ENCODE data around the gene B9D1. TPM values are rescaled to one million over a fixed set of nuclear protein-coding genes. Genes with fewer than 3 reads are reported as not detected.

Gene B9D1
- total RNA-seq, 2 donors from 2014 or later: 0.37 to 1.2 TPM

DNA sequence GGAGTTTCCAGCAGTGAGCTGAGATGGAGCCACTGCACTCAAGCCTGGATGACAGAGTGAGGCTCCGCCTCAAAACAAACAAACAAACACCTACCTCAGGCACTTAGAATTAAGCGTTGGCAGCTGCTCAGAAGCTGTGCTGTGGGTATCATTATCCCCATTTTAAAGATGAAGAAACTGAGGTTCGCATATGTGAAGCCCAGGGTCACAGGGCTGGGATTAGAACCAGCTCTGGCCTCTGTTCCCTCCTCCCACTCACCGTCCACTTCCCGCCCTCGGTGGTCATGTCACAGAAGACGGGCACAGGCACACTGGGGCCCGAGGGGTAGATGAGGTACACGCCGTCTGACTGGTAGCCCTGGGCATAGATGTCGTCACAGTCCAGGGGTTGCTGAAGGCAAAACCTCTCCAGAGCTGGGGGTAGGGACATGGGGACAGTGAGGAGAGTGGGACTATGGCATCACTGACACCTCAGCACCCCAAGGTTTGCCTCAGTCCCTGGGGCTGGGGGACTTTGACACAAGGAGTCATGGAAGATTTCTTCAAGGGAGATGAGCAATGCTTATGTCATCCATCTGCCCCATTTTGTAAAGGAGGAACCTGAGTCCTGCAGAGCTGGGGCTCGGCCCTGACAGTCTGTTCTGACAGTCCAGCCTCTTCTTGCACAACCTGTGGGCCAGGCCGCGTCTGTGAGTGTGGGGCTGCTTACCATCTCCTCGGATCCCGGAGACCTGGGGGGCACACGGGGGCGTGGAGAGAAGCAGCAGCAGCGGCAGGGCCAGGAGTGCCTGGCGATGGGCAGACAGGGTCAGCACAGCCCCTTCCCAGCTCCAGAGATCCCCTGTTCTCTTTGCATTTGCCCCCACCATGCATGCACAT, 23.8 kb upstream of the B9D1 start:
- H3K9me3 ChIP-seq (ENCODE audit: control insufficient read depth, low read length, poor library complexity, severe bottlenecking): no peaks in the 10 kb centered on the region
- Mint-ChIP-seq H3K27me3 (no peaks in the 10 kb centered on the region), H3K36me3 (ENCODE audit: low read depth) (peaks cover 3% of the 10 kb centered on the region), H3K27ac (no peak overlapping the region), H3K4me1 (peaks cover 15% of the 10 kb centered on the region), H3K4me3 (no peak overlapping the region)
- ATAC-seq: peak; percentile 52
- no peak for DNase-seq

GRCh38 chr17:19385521-19385983, 23.0 kb upstream of the B9D1 start:
- DNase-seq (no peak), ATAC-seq (no peak)
- Mint-ChIP-seq H3K36me3 (ENCODE audit: low read depth) (peaks cover 5% of the 10 kb centered on the region), H3K27ac (no peak overlapping the region), H3K4me3 (no peak overlapping the region), H3K27me3 (no peaks in the 10 kb centered on the region), H3K4me1 (peaks cover 18% of the 10 kb centered on the region)
- no peaks in the 10 kb centered on the region for H3K9me3 ChIP-seq (ENCODE audit: control insufficient read depth, low read length, poor library complexity, severe bottlenecking)

DNA sequence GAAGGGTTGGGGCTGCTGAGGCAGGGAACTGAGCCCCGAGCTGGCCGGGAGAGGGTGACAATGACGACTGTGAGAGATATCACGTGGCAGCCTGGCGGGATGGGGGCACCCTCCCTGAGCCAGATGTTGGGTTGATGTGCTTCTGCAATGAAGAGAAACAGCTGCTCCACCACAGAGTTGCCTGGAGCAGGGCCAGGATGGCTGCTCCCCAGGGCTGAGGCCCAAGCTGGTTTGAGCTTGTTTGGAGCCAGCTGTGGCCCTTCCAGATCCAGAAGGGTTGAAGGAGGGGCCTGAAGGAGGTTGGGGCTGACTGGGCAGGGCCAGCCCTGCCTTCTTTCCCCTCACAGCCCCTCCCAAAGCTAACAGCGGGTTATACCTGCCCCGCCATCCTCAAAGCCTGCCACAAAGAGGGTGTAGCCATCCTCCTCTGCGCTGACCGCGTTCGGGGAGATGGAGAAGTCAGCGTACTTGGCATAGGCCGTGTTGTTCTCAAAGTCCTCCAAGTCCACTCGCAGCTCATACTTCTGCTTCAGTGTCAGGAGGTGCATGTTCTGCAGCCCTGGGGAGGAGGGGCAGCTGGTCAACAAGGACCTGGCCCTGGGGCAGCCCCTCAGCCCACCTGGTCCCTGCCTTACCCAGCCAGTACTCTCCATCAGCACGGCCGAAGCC, 22.3 kb upstream of the B9D1 start:
- peaks cover 6% of the 10 kb centered on the region for H3K36me3 Mint-ChIP-seq (ENCODE audit: low read depth)
- H3K27ac Mint-ChIP-seq: peak overlapping the region; percentile 85
- H3K9me3 ChIP-seq (ENCODE audit: control insufficient read depth, low read length, poor library complexity, severe bottlenecking): no peaks in the 10 kb centered on the region
- H3K4me3 Mint-ChIP-seq: no peak overlapping the region
- no peak for ATAC-seq
- H3K4me1 Mint-ChIP-seq: peaks cover 19% of the 10 kb centered on the region
- DNase-seq: no peak
- H3K27me3 Mint-ChIP-seq: no peaks in the 10 kb centered on the region

GRCh38 chr17:19383681-19384470, 21.4 kb upstream of the B9D1 start:
- ATAC-seq (no peak), DNase-seq (no peak)
- H3K4me1 Mint-ChIP-seq: peaks cover 19% of the 10 kb centered on the region
- no peaks in the 10 kb centered on the region for H3K27me3 Mint-ChIP-seq
- H3K27ac Mint-ChIP-seq: peak overlapping the region; percentile 85
- H3K36me3 Mint-ChIP-seq (ENCODE audit: low read depth): peaks cover 6% of the 10 kb centered on the region
- H3K9me3 ChIP-seq (ENCODE audit: control insufficient read depth, low read length, poor library complexity, severe bottlenecking): no peaks in the 10 kb centered on the region
- H3K4me3 Mint-ChIP-seq: no peak overlapping the region

GRCh38 chr17:19382531-19383444, 20.3 kb upstream of the B9D1 start:
- DNase-seq: no peak
- ATAC-seq: no peak
- peaks cover 19% of the 10 kb centered on the region for H3K4me1 Mint-ChIP-seq
- H3K4me3 Mint-ChIP-seq: no peak overlapping the region
- no peak overlapping the region for H3K27ac Mint-ChIP-seq
- no peaks in the 10 kb centered on the region for H3K27me3 Mint-ChIP-seq
- H3K36me3 Mint-ChIP-seq (ENCODE audit: low read depth): peaks cover 6% of the 10 kb centered on the region
- no peaks in the 10 kb centered on the region for H3K9me3 ChIP-seq (ENCODE audit: control insufficient read depth, low read length, poor library complexity, severe bottlenecking)

DNA sequence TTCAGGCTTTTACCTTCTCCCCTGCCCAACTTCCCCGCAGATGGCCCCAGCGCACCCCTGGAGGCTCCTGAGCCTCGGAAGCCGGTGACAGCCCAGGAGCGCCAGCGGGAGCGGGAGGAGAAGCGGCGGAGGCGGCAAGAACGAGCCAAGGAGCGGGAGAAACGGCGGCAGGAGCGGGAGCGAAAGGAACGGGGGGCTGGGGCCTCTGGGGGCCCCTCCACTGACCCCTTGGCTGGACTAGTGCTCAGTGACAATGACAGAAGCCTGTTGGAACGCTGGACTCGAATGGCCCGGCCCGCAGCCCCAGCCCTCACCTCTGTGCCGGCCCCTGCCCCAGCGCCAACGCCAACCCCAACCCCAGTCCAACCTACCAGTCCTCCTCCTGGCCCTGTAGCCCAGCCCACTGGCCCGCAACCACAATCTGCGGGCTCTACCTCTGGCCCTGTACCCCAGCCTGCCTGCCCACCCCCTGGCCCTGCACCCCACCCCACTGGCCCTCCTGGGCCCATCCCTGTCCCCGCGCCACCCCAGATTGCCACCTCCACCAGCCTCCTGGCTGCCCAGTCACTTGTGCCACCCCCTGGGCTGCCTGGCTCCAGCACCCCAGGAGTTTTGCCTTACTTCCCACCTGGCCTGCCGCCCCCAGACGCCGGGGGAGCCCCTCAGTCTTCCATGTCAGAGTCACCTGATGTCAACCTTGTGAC, 19.4 kb upstream of the B9D1 start:
- Mint-ChIP-seq H3K36me3 (ENCODE audit: low read depth) (peaks cover 8% of the 10 kb centered on the region), H3K4me3 (no peak overlapping the region), H3K27me3 (no peaks in the 10 kb centered on the region), H3K27ac (no peak overlapping the region), H3K4me1 (peaks cover 25% of the 10 kb centered on the region)
- DNase-seq (no peak), ATAC-seq (no peak)
- H3K9me3 ChIP-seq (ENCODE audit: control insufficient read depth, low read length, poor library complexity, severe bottlenecking): no peaks in the 10 kb centered on the region

DNA sequence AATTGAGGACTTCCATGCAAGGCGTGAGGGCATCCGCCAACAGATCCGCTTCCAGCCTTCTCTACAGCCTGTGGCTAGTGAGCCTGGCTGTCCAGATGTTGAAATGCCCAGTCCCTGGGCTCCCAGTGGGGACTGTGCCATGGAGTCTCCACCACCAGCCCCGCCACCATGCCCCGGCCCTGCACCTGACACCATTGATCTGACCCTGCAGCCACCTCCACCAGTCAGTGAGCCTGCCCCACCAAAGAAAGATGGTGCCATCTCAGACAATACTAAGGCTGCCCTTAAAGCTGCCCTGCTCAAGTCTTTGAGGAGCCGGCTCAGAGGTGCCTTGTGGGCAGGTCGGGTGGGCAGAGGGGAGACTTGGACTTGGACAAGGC, 18.8 kb upstream of the B9D1 start:
- Mint-ChIP-seq H3K4me3 (no peak overlapping the region), H3K27me3 (no peaks in the 10 kb centered on the region), H3K27ac (no peak overlapping the region), H3K4me1 (peaks cover 26% of the 10 kb centered on the region), H3K36me3 (ENCODE audit: low read depth) (peaks cover 8% of the 10 kb centered on the region)
- H3K9me3 ChIP-seq (ENCODE audit: control insufficient read depth, low read length, poor library complexity, severe bottlenecking): no peaks in the 10 kb centered on the region
- no peak for ATAC-seq
- DNase-seq: no peak

DNA sequence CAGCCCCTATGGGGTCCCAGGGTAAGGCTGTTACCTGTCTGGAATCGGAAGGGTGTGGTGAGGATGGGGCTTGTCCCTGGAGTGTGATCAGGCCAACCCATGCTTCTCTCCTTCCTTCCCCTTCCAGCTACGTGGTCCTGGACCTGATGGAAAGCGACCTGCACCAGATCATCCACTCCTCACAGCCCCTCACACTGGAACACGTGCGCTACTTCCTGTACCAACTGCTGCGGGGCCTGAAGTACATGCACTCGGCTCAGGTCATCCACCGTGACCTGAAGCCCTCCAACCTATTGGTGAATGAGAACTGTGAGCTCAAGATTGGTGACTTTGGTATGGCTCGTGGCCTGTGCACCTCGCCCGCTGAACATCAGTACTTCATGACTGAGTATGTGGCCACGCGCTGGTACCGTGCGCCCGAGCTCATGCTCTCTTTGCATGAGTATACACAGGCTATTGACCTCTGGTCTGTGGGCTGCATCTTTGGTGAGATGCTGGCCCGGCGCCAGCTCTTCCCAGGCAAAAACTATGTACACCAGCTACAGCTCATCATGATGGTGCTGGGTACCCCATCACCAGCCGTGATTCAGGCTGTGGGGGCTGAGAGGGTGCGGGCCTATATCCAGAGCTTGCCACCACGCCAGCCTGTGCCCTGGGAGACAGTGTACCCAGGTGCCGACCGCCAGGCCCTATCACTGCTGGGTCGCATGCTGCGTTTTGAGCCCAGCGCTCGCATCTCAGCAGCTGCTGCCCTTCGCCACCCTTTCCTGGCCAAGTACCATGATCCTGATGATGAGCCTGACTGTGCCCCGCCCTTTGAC, 18.2 kb upstream of the B9D1 start:
- Mint-ChIP-seq H3K27ac (no peak overlapping the region), H3K27me3 (no peaks in the 10 kb centered on the region), H3K4me3 (no peak overlapping the region), H3K36me3 (ENCODE audit: low read depth) (peaks cover 8% of the 10 kb centered on the region), H3K4me1 (peaks cover 26% of the 10 kb centered on the region)
- no peaks in the 10 kb centered on the region for H3K9me3 ChIP-seq (ENCODE audit: control insufficient read depth, low read length, poor library complexity, severe bottlenecking)
- ATAC-seq (no peak), DNase-seq (no peak)

DNA sequence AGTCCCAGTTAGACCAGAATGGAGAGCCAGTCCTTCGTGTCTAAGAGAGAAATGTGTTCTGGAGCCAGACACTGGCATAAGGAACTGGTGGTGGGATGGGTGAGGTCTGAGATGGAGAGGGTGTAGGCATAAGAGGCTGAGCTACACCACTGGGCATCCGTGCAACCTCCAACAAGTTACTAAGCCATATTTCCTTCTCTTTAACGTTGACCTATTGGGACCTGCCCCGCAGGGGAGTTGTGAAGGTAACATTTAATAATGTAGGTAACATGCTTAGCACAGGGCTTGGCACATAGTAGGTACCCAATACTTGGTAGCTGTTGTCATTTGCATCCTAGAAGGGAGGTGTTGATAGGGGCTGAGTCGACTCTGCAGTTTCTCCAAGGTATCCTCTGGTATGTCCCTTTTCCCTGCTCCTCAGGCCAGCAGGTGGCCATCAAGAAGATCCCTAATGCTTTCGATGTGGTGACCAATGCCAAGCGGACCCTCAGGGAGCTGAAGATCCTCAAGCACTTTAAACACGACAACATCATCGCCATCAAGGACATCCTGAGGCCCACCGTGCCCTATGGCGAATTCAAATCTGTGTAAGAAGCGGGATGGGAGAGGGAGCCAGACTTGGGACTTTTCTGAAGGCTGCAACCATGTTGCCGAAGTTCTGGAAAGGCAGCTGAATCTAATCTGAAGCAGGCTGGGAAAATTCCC, 17.0 kb upstream of the B9D1 start:
- H3K27ac Mint-ChIP-seq: peak overlapping the region; percentile 97
- no peaks in the 10 kb centered on the region for H3K9me3 ChIP-seq (ENCODE audit: control insufficient read depth, low read length, poor library complexity, severe bottlenecking)
- no peak for DNase-seq
- H3K36me3 Mint-ChIP-seq (ENCODE audit: low read depth): peaks cover 7% of the 10 kb centered on the region
- no peak for ATAC-seq
- H3K4me3 Mint-ChIP-seq: peak overlapping the region; percentile 99
- no peaks in the 10 kb centered on the region for H3K27me3 Mint-ChIP-seq
- peaks cover 26% of the 10 kb centered on the region for H3K4me1 Mint-ChIP-seq

GRCh38 chr17:19378416-19379360, 16.2 kb upstream of the B9D1 start, which contains the start of gene MAPK7:
TSS of gene MAPK7 (plus strand) at chr17:19378498. CDS start at chr17:19378901, 403 bp downstream.
- Mint-ChIP-seq H3K36me3 (ENCODE audit: low read depth) (peaks cover 5% of the 10 kb centered on the region), H3K4me1 (peaks cover 19% of the 10 kb centered on the region), H3K27ac (peak within 1 kb of the TSS; percentile 97), H3K4me3 (peak within 1 kb of the TSS; percentile 99), H3K27me3 (no peaks in the 10 kb centered on the region)
- no peaks in the 10 kb centered on the region for H3K9me3 ChIP-seq (ENCODE audit: control insufficient read depth, low read length, poor library complexity, severe bottlenecking)
- DNase-seq (no peak), ATAC-seq (peak; percentile 6)
